Tibial artery (tissue), 4 donors: ENCODE data around the gene RAB31.

Source experiments
- DNase-seq, 2 donors: peaks; one replicate each; pipeline ENCODE4 v3.0.0-alpha.2; 2019
- H3K27ac ChIP-seq, 2 donors: fragments of 200-600 bp; sonication (generic) in 1 of 2; 1 replicate in 1 of 2; 2 replicates in 1 of 2; pipeline ENCODE4 v1.5.1; 2018 to 2019; ENCODE audit warnings: mild to moderate bottlenecking in 1 of 2
- H3K27me3 ChIP-seq, 2 donors: fragments of 200-600 bp; sonication (generic) in 1 of 2; one replicate each; pipeline versions ENCODE4 v1.5.1 to v1.6.0; 2016 to 2019
- H3K36me3 ChIP-seq, 3 donors: fragments of 200-600 bp; sonication (generic) in 2 of 3; one replicate each; pipeline ENCODE4 v1.5.1; 2016 to 2019; ENCODE audit warnings: mild to moderate bottlenecking in 2 of 3
- H3K4me1 ChIP-seq, 4 donors: fragments of 200-600 bp; sonication (generic) in 2 of 4; 1 replicate in 3 of 4; 2 replicates in 1 of 4; pipeline ENCODE4 v1.5.1; 2016 to 2019
- H3K4me3 ChIP-seq, 2 donors: fragments of 200-600 bp; sonication (generic) in 1 of 2; 1 replicate in 1 of 2; 2 replicates in 1 of 2; pipeline ENCODE4 v1.5.1; 2018 to 2019; ENCODE audit warnings: mild to moderate bottlenecking in 2 of 2
- H3K9me3 ChIP-seq, 3 donors: fragments of 200-600 bp; sonication (generic) in 1 of 3; one replicate each; pipeline ENCODE4 v1.5.1; 2016 to 2019
- CTCF ChIP-seq, 2 experiments: fragments of 200-600 bp in 1 of 2; fragments of 450-650 bp in 1 of 2; IDR thresholded peaks; one replicate each; pipeline ENCODE4 v1.5.1; 2017 to 2019; ENCODE audit warnings: antibody characterized with exemption in 2 of 2, mild to moderate bottlenecking in 1 of 2, moderate library complexity in 1 of 2
- intact Hi-C: fragments of 100-400 bp; cut with DNase I; formaldehyde crosslinking; loops from one replicate; pipeline ENCODE4 v1.15.0; 2023; ENCODE audit warnings: low total_unique reads

The RAB31 gene

GRCh38 chr18:9746958-9747357 is 38.9 kb downstream of the RAB31 start:
- Histone ChIP-seq H3K27ac (no peak overlapping the region), H3K4me1 (peaks cover 0 to 22% (median 14%) of the 10 kb centered on the region in 4 donors), H3K36me3 (no peaks in the 10 kb centered on the region), H3K27me3 (no peaks in the 10 kb centered on the region), H3K4me3 (no peak overlapping the region), H3K9me3 (no peaks in the 10 kb centered on the region)
- no peak for TF ChIP-seq CTCF (IDR thresholded peaks at IDR 0.05)
- no peak for DNase-seq
- intact Hi-C loops = no loop called here

- intact Hi-C loops = no loop called here
- Histone ChIP-seq H3K27me3 (no peaks in the 10 kb centered on the region), H3K4me3 (no peak overlapping the region), H3K9me3 (no peaks in the 10 kb centered on the region), H3K4me1 (no peaks in the 10 kb centered on the region), H3K27ac (no peak overlapping the region), H3K36me3 (no peaks in the 10 kb centered on the region)
- TF ChIP-seq CTCF (IDR thresholded peaks at IDR 0.05) = no peak
- DNase-seq = no peak
Measured at GRCh38 chr18:9749611-9750010, 41.5 kb downstream of the RAB31 start.

GRCh38 chr18:9750112-9750511 is 42.0 kb downstream of the RAB31 start:
- no peaks in the 10 kb centered on the region for H3K27me3 ChIP-seq
- intact Hi-C loops = no loop called here
- no peak for DNase-seq
- H3K4me3 ChIP-seq = no peak overlapping the region
- H3K4me1 ChIP-seq = no peaks in the 10 kb centered on the region
- no peak overlapping the region for H3K27ac ChIP-seq
- no peaks in the 10 kb centered on the region for H3K36me3 ChIP-seq
- H3K9me3 ChIP-seq = no peaks in the 10 kb centered on the region
- no peak for TF ChIP-seq CTCF (IDR thresholded peaks at IDR 0.05)

- Histone ChIP-seq H3K27me3 (no peaks in the 10 kb centered on the region), H3K4me1 (no peaks in the 10 kb centered on the region), H3K4me3 (no peak overlapping the region), H3K36me3 (no peaks in the 10 kb centered on the region), H3K27ac (no peak overlapping the region), H3K9me3 (no peaks in the 10 kb centered on the region)
- intact Hi-C loops = no loop called here
- no peak for DNase-seq
- TF ChIP-seq CTCF (IDR thresholded peaks at IDR 0.05) = no peak
Measured at GRCh38 chr18:9750606-9751304, 42.7 kb downstream of the RAB31 start.

- no peaks in the 10 kb centered on the region for H3K36me3 ChIP-seq
Measured at GRCh38 chr18:9751371-9752031, 43.4 kb downstream of the RAB31 start.

More at GRCh38 chr18:9751371-9752031, 43.4 kb downstream of the RAB31 start:
- peaks cover 0 to under 1% (median 0%) of the 10 kb centered on the region in 4 donors for H3K4me1 ChIP-seq
- intact Hi-C loops = no loop called here
- H3K27me3 ChIP-seq = no peaks in the 10 kb centered on the region
- DNase-seq = no peak
- H3K9me3 ChIP-seq = no peaks in the 10 kb centered on the region
- H3K4me3 ChIP-seq = no peak overlapping the region
- H3K27ac ChIP-seq = no peak overlapping the region
- no peak for TF ChIP-seq CTCF (IDR thresholded peaks at IDR 0.05)
